Esophagus squamous epithelium (tissue), 5 donors: ENCODE data around the gene UBE2K. TPM values are rescaled to one million over a fixed set of nuclear protein-coding genes. Genes with fewer than 3 reads are reported as not detected.
"Not testable (repeated sequence)": the region's sequence is repeated elsewhere in the genome, so short reads cannot be mapped to it uniquely, and the experiment has no call there.

Experiments used
- DNase-seq: peaks from one replicate; lab custom pipeline; 2025; lab: John Stamatoyannopoulos, UW
- H3K27ac ChIP-seq, 4 donors: fragments of 200-600 bp; sonication (generic); one replicate each; pipeline ENCODE4 v1.5.1; 2016 to 2019; ENCODE audit warnings: mild to moderate bottlenecking in 1 of 4
- H3K27me3 ChIP-seq, 4 donors: fragments of 200-600 bp; sonication (generic); 1 replicate in 3 of 4; 2 replicates in 1 of 4; pipeline versions ENCODE4 v1.5.1 to v1.6.0; 2017 to 2021; ENCODE audit warnings: antibody characterized with exemption in 1 of 4
- H3K36me3 ChIP-seq, 3 donors: fragments of 200-600 bp; sonication (generic); one replicate each; pipeline ENCODE4 v1.5.1; 2016 to 2019
- H3K4me1 ChIP-seq, 3 donors: fragments of 200-600 bp; sonication (generic); one replicate each; pipeline ENCODE4 v1.5.1; 2017 to 2019
- H3K4me3 ChIP-seq, 4 donors: fragments of 200-600 bp; sonication (generic); 1 replicate in 3 of 4; 2 replicates in 1 of 4; pipeline ENCODE4 v1.5.1; 2016 to 2019; ENCODE audit warnings: mild to moderate bottlenecking in 2 of 4, moderate library complexity in 1 of 4
- H3K9me3 ChIP-seq, 3 donors: fragments of 200-600 bp; sonication (generic); one replicate each; pipeline ENCODE4 v1.5.1; 2016 to 2019
- POLR2A ChIP-seq, 4 donors: fragments of 450-650 bp; IDR thresholded peaks; one replicate each; pipeline ENCODE4 v1.6.1; 2017; ENCODE audit warnings: antibody characterized with exemption in 4 of 4, mild to moderate bottlenecking in 4 of 4, moderate library complexity in 3 of 4
- WGBS, 2 donors: methylation state at CpG; one replicate each; pipeline ENCODE4 v1.1.5; 2018; 5-methylcytosine and 5-hydroxymethylcytosine counted together
- intact Hi-C: fragments of 100-400 bp; cut with DNase I; formaldehyde crosslinking; loops from one replicate; pipeline ENCODE4 v1.15.0; 2022
- total RNA-seq, 4 donors: library from RNA; depleted of rRNA; stranded (reverse); fragments of >200 nt; gene quantifications; one replicate each; pipeline ENCODE4 v1.1.0, GENCODE V29; 2016
- TF ChIP-seq, protein P1 (sequence below), 6 experiments: fragments of 450-650 bp in 4 of 6; fragments of 200-600 bp in 2 of 6; sonication (generic) in 2 of 6; IDR thresholded peaks; one replicate each; pipeline ENCODE4 v1.5.1; 2016 to 2019; ENCODE audit warnings: antibody characterized with exemption in 6 of 6, mild to moderate bottlenecking in 4 of 6, moderate library complexity in 4 of 6
- donor health status: DM: yes; HTN: yes; CAD: no.

The UBE2K gene
- total RNA-seq, 4 donors from 2014 or later = 28.1 to 37.6 (median 35.3) TPM

DNA sequence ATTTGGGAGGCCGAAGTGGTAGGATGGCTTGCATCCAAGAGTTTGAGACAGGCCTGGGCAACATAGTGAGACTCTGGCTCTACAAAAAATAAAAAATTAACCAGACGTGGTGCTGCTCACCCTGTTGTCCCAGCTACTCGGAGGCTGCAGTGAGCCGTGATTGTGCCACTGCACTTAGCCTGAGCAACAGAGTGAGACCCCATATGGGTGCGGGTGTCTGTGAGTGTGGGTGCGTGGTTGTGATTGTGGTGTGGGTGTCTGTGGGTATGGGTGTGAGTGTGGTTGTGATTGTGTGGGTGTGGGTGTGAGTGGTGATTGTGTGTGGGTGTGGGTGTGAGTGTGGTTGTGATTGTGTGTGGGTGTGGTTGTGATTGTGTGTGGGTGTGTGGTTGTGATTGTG, 114.6 kb downstream of the UBE2K start:
- Histone ChIP-seq H3K27ac (no peak overlapping the region), H3K4me3 (no peak overlapping the region), H3K9me3 (no peaks in the 10 kb centered on the region), H3K27me3 (no peaks in the 10 kb centered on the region), H3K36me3 (no peaks in the 10 kb centered on the region), H3K4me1 (no peaks in the 10 kb centered on the region)
- TF ChIP-seq, protein P1, sequence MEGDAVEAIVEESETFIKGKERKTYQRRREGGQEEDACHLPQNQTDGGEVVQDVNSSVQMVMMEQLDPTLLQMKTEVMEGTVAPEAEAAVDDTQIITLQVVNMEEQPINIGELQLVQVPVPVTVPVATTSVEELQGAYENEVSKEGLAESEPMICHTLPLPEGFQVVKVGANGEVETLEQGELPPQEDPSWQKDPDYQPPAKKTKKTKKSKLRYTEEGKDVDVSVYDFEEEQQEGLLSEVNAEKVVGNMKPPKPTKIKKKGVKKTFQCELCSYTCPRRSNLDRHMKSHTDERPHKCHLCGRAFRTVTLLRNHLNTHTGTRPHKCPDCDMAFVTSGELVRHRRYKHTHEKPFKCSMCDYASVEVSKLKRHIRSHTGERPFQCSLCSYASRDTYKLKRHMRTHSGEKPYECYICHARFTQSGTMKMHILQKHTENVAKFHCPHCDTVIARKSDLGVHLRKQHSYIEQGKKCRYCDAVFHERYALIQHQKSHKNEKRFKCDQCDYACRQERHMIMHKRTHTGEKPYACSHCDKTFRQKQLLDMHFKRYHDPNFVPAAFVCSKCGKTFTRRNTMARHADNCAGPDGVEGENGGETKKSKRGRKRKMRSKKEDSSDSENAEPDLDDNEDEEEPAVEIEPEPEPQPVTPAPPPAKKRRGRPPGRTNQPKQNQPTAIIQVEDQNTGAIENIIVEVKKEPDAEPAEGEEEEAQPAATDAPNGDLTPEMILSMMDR (IDR thresholded peaks at IDR 0.05) = no peak
- no peak for TF ChIP-seq POLR2A (IDR thresholded peaks at IDR 0.05)
- DNase-seq = no peak
- WGBS, 2 donors = 49 to 56% methylated on average over 6 of the region's 6 CpGs
- intact Hi-C loops = no loop called here

DNA sequence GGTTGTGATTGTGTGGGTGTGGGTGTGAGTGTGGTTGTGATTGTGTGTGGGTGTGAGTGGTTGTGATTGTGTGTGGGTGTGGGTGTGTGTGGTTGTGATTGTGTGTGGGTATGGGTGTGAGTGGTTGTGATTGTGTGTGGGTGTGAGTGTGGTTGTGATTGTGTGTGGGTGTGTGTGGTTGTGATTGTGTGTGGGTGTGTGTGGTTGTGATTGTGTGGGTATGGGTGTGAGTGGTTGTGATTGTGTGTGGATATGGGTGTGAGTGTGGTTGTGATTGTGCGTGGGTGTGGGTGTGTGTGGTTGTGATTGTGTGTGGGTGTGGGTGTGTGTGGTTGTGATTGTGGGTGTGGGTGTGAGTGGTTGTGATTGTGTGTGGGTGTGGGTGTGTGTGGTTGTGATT, 115.1 kb downstream of the UBE2K start:
- 0% methylated on average over 1 of the region's 1 CpG for WGBS, 2 donors
- H3K9me3 ChIP-seq, H3K4me1 ChIP-seq, H3K4me3 ChIP-seq, H3K27ac ChIP-seq, H3K27me3 ChIP-seq, intact Hi-C loops, H3K36me3 ChIP-seq, DNase-seq: not testable (repeated sequence)

DNA sequence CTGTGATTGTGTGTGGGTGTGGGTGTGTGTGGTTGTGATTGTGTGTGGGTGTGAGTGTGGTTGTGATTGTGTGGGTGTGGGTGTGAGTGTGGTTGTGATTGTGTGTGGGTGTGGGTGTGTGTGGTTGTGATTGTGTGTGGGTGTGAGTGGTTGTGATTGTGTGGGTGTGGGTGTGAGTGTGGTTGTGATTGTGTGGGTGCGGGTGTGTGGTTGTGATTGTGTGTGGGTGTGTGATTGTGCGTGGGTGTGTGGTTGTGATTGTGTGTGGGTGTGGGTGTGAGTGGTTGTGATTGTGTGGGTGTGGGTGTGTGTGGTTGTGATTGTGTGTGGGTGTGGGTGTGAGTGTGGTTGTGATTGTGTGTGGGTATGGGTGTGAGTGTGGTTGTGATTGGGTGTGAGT, 115.8 kb downstream of the UBE2K start:
- H3K9me3 ChIP-seq, H3K4me1 ChIP-seq, H3K36me3 ChIP-seq, H3K4me3 ChIP-seq, intact Hi-C loops, DNase-seq, H3K27me3 ChIP-seq, H3K27ac ChIP-seq: not testable (repeated sequence)
- WGBS, 2 donors = 61 to 65% methylated on average over 2 of the region's 2 CpGs

DNA sequence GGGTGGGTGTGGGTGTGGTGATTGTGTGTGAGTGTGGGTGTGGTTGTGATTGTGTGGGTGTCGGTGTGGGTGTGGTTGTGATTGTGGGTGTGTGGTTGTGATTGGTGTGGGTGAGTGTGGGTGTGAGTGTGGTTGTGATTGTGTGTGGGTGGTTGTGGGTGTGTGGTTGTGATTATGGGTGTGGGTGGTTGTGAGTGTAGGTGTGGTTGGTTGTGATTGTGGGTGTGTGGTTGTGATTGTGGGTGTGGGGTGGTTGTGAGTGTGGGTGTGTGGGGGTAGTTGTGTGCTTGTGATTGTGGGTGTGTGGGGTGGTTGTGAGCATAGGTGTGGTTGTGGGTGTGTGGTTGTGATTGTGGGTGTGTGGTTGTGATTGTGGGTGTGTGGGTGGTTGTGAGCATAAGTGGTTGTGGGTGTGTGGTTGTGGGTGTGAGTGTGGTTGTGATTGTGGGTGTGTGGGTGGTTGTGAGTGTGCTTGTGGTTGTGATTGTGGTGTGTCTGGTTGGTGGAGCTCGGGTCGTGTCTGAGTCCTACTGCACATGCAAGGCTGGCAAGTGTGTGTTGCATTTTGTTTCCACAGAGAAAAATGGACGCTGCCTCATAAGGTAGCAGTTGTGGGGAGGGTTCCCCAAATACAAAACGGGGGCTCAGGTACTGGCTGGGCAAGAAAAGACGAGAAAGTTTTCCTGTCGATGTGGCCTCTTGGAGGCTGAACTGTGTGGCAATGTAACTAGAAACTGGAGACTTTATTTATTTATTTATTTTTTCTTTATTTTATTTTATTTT, 116.7 kb downstream of the UBE2K start:
- Histone ChIP-seq H3K27ac (no peak overlapping the region), H3K27me3 (no peaks in the 10 kb centered on the region), H3K4me3 (no peak overlapping the region), H3K9me3 (no peaks in the 10 kb centered on the region), H3K36me3 (no peaks in the 10 kb centered on the region), H3K4me1 (no peaks in the 10 kb centered on the region)
- no peak for DNase-seq
- WGBS, 2 donors = 66 to 74% methylated on average over 7 of the region's 7 CpGs
- intact Hi-C loops = no loop called here
- TF ChIP-seq, protein P1 (IDR thresholded peaks at IDR 0.05) = no peak
- no peak for TF ChIP-seq POLR2A (IDR thresholded peaks at IDR 0.05)

DNA sequence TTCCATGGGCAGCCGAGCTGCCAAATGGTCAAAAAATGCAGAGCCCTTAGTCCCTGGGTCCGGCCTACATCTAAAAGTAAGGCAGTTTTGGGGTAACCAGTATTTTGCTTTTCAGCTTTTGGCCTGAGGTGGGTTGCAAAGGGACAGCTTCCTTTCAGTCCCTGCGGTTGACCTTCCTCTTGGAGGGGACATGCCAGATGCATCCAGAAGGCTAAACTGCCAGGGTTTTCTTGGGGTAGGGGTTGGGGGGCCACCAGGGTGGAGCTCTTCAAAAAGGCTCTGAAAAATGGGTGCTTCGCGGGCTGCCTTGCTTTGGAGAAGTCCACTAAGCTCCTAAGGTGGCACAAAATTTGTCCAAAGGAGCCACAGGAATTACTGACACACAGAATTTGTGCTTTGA, 120.7 kb downstream of the UBE2K start:
- TF ChIP-seq POLR2A (IDR thresholded peaks at IDR 0.05) = no peak
- TF ChIP-seq, protein P1 (IDR thresholded peaks at IDR 0.05) = no peak
- no peak overlapping the region for H3K4me3 ChIP-seq
- no peaks in the 10 kb centered on the region for H3K9me3 ChIP-seq
- peaks cover 0 to 20% (median 0%) of the 10 kb centered on the region in 3 donors for H3K36me3 ChIP-seq
- H3K4me1 ChIP-seq = no peaks in the 10 kb centered on the region
- DNase-seq = no peak
- no peaks in the 10 kb centered on the region for H3K27me3 ChIP-seq
- intact Hi-C loops = no loop called here
- no peak overlapping the region for H3K27ac ChIP-seq
- 86 to 97% methylated on average over 1 to 3 of the region's 5 CpGs for WGBS, 2 donors

DNA sequence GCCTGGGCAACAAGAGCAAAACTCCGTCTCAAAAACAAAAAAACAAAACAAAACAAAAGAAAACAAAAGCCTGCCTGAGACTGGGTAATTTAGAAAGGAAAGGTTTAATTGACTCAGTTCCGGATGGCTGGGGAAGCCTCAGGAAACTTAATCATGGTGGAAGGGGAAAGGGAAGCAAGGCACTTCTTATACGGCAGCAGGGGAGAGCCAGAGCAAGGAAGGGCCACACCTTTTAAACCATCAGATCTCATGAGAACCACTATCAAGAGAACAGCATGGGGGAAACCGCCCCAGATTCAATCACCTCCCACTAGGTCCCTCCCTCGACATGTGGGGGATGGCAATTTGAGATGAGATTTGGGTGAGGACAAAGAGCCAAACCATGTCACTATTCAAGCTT, 122.2 kb downstream of the UBE2K start:
- TF ChIP-seq POLR2A (IDR thresholded peaks at IDR 0.05) = no peak
- WGBS, 2 donors = 67 to 76% methylated on average over 5 of the region's 5 CpGs
- intact Hi-C loops = no loop called here
- no peaks in the 10 kb centered on the region for H3K4me1 ChIP-seq
- H3K36me3 ChIP-seq = peaks cover 0 to 35% (median 0%) of the 10 kb centered on the region in 3 donors
- H3K27me3 ChIP-seq = no peaks in the 10 kb centered on the region
- no peak overlapping the region for H3K27ac ChIP-seq
- H3K9me3 ChIP-seq = no peaks in the 10 kb centered on the region
- no peak overlapping the region for H3K4me3 ChIP-seq
- no peak for DNase-seq
